HG02610 (cell line): ENCODE results near the gene FRMD3.

Source experiments
- ATAC-seq: cut with Tn5 transposase; IDR thresholded peaks from one replicate; pipeline ENCODE4 v1.9.1; 2021; ENCODE audit warnings: mild to moderate bottlenecking, moderate library complexity; ENCODE audit not compliant: unreplicated experiment

FRMD3 gene

DNA sequence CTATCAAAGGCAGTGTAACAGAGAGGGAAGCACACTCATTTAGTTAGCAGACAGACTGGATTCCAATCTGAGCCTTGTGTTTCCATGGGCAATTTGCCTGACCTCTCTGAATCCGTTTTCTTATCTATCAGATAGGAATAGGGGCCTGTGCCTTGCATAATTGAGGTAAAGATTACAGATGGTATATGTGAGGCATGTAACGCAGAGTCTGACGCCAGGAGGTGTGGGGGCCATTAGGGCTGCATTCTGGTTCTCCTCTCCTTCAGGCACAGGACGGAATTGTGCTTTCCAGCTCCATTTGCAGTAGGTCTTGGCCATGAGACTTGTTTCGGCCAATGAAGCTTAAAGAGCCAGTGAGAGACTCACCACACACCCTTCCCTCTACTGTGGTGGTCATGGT lies 97.6 kb downstream of the FRMD3 start:
- ATAC-seq = no peak

DNA sequence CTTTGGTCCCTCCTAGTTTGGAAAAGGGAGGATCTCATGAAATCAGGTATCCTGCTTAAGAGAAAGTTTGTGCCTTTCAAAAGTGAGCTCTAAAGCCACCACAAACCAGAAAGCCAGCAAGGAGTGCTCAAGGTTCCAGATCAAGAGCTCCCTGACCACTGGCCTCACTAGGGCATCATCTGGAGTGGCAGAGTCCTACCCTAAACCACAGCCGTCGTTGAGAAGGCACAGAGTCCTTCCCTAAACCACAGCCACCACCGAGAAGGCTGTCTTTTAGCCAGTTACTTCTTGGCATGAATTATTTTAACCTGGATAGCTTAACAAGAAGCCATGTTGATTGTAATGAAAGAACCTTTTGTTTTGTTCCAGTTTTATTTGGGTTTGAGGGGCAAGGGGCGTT lies 102.9 kb downstream of the FRMD3 start:
- no peak for ATAC-seq

DNA sequence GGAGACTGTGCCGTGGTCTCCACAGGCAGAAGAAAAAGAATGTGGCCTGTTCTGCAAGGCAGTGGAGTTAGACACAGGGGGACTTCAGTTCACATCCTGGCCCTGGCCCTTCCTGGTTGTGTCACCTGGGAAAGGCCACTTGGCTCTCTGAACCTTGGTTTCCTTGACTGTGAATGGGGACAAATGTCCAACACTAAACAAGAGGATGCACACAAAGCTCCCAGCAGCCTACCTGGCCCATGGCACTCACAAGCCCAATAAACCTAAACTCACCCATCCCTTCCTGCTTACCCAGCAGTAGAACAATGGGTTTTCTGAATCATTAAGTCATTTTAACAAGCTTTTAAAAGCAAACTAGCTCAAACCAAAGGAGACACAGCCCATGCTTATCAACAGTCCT lies 103.9 kb downstream of the FRMD3 start:
- no peak for ATAC-seq

DNA sequence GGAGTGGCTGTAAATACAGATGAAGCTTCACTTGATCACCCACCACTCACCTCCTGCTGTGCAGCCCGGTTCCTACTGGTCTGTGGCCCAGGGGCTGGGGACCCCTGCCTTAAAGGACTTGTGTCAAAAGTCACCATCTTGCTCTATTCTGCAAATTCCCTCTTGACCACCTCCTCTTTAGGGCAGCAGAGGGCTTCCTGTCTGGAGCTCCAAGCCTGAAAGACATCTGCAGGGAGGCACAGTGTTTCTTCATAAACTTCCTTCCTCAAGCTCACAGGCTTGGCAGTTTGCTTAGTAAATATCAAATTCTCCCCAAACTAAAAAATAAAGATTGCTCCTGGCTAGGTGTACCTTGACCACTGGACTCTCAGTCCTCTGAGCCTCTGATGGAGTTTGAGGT lies 104.4 kb downstream of the FRMD3 start:
- ATAC-seq = no peak

DNA sequence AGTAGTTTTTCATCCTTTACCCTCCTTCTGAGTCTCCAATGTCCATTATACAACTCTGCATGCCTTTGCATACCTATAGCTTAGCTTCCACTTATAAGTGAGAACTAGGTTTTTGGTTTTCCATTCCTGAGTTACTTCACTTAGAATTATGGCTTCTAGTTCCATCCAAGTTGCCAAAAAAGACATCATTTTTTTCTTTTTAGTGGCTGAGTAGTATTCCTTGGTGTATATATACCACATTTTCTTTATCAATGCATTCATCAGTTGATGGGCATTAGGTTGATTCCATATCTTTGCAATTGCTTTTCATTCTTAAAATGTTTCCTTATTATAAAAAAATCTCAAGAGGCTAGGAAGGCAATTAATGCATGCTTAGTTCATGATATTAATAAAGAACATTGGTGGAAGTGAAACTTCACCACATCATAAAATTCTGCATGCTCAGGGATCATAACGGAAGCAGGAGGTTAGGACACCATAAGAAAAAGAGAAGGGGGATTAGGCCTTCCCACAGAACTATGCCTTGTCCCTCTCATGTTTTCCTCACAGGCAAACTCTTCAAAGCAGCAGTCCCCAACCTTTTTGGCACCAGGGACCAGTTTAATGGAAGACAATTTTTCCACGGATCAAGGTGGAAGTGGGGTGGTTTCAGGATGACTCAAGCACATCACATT lies 105.2 kb downstream of the FRMD3 start:
- no peak for ATAC-seq

DNA sequence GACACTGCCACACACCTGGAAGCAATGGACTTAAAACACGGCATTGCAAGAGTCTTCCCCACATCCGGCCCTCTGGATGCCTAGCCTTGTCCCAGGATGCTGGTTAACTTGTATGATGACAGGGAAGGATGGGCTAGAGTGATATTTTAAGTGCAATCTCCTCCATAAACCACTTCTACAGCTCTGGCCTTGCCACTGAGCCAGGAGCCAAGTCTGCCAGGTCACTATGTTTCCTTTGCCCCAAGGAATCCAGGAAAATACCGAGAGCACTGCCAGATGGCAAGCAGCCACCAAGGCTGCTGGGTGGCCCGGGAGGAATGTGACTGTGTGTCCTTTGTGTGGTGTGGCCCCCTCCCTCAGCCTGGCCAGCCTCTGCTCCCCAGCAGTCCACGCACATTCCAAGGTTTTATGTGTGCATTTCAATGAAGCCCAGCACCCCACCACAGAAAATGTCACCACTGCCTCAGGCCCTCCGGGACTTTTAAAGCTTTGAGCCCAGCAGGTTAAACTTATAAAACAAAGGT lies 106.0 kb downstream of the FRMD3 start:
- no peak for ATAC-seq

DNA sequence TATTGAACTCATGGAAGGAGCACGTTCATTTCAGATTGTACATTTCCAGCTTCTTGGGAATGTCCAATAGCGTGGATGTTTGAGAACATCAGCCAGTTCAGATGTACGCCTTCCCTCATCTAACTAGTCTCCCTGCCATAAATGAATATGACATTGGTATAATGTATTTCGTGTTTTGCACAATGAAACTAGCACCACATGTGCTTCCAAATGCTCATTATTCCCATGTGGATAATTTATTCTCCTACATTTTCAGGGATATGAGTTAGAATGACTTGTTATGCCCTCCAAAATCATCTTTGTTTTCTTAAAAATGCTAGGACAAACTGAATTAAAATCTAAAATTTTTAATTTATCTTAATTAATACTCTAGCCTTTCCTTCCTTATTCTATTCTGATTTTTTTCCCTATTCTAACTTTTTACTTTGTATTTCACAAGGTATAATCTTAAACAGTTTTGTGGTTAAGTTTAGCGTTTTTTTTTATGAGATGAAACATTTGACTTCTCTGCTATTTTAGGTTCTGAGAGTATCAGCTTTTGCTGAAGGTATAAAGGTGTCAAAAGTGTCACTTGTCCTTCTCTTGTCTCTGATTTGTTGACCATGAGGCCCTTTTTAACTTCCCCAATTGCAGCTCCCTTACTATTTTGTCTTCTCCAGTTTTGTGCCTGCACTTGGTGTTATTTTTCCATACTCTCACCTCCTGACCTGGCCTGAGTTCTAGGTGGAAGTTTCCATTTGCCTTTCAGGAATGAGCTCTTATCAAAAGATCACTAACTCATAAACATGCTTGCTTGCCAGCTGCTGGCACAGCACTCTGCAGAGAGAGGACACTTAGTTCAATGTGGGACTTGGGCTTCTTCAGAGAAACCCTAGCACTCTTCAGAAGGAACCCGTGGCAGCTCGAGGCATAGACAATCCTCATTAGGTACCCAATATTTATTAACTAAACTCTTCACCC lies 106.8 kb downstream of the FRMD3 start:
- ATAC-seq = no peak

DNA sequence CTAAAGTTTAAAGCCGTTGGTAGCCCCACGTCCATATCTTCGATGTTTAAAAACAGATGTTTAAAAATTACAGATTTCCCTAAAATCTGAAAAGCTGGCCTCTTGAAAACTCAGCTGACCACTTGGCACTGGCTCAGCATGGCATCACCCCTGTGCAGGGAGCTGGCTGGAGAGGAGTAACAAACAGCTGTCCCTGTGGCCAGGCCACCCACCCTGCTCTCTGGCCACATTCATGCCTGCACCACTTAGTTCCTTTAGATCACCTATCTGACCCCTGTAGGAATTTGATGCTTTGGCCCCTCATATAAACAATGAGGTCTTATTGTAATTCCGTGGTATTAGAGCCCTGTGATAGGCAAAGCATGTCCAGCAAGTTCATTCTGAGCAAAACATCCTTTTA lies 107.5 kb downstream of the FRMD3 start:
- no peak for ATAC-seq

DNA sequence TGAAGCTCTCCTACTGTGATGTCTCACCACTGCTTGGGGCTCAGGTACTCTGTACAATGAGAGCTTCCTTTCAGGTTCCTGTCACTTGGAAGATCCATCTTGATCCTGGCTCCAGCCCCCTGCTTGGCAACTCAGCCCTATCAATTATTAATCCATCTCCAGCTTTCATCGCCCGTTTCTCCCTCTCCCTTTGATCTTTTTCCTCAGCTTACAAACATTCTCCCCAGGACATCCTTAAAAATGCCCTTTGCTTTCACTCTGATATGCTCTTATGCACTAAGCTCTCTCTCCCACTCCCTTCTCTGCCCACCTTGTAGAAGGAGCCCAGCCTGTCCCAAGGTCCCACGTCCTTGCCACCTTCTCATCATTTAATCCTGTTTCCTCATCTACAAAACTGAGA lies 109.0 kb downstream of the FRMD3 start:
- no peak for ATAC-seq

DNA sequence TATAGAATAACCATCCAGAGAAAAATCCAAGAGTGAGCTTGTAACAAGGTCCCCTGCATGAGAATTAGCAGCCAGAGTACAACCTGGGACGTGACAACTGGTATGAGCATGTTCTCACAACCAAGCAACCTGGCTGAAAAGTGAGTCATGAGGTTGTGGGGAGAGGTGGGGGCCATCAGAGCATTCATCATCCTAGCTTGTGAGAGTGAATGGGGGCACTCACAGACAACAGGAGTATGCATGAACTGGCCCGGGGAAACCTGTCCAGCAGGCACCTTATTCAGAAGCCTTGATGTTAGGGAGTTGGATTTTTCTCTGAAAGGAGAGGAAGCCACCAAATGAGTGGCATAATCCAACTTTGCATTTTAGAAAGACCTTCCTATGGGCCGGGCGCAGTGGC lies 113.0 kb downstream of the FRMD3 start:
- ATAC-seq = no peak

DNA sequence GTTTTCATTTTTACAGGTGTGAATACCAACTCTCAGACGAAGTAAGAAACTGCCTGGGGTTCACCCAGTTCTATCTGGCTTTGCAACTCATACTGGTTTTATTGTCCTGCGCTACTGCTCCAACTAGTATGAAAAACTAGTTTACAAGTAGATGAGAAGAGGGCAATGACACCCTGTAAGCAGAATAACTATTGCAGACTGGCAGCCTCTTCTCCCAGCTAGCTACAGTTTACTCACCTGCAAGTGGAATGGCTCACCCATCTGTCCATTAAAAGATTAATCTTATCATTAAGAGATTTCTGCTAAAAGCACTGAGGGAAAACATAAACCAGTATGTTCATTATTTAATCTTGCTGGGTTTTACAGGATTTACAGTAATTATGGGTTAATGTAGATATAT lies 113.4 kb downstream of the FRMD3 start:
- no peak for ATAC-seq

DNA sequence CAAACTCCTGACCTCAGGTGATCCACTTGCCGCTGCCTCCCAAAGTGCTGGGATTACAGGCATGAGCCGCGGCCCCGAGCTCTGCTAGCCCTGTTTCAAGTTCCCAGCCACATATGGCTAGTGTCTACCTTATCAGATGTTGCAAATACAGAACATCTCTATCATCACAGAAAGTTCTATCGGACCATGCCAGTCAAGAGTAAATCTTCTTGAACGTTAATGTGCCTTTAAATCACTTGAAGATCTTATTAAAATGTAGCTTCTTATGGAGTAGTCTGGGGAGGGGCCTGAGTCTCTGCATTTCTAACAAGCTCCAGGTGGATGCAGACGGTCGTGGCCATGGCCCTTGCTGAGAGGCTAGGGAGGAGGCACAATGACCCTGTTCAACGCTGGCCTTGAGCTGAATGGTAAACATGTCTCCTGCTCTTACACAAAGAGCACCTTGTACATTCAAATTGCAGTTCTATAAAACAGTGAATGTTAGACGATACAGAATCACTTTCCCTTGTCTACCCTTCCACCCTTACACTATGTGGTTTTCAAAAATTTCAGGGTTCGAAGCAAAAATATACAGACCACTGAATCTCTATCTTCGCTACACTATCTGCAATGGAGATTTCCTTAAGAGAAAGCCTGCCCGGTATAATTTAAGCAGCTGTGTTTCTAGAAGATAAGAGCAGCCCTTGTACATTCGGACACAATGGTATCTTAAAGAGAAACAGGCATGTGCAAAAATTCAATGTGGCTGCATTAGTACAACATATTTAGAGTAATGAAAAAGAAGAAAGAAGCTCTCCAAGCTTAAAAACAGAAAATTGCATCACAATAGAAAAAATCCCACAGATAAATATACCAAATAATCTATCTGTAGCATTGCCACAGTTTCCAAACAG lies 114.1 kb downstream of the FRMD3 start:
- no peak for ATAC-seq

DNA sequence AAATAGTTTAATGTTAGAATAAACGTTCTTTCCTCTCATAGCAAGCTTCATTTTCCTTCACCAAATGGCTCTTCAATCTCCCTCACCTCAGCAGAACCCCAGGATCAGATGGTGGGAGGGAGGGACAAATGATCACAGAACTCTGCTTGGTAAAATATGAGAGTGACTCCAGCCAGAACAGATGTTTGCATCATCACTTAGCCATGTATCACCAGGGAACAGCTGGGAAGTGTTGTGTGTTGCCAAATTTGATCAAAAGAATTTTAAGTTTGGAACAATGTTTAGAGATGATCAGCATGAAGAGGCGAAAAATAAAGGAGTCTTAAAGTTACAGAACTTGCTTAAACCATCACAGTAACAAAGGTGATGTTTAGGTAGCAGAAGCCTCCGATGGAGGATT lies 115.7 kb downstream of the FRMD3 start:
- no peak for ATAC-seq

DNA sequence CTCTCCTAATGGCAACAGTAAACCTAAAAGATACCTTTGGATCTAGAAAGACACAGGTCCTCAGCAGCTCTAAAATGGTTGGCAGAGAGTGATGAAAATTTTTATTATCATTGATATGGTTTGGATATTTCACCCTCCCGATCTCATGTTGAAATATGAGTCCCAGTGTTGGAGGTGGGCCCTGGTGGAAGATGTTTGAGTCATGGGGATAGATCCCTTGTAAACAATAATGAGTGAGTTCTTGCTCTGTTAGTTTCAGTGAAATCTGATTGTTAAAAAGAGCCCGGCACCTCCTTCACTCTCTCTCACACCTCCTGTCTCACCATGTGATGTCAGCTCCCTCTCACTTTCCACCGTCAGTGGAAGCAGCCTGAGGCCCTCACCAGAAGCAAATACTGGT lies 117.7 kb downstream of the FRMD3 start:
- ATAC-seq = no peak

DNA sequence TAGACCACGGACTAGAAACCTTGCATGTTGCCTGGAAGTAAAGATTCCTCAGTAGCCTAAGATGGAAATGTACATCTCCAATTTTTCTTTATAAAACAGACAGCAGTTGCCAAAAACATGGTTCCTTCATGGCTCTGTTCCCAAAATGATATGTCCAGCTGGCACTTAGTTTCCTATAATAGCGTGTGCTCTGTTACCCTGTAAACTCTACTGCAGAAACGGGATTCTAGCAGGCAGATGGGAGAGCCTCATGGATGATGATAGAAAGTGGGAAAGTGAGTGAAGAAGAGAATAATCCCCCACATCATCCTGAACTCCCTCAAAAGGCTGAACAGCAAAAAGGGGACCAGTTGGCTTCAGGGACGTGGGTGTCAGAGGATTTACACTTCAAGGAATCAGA lies 118.2 kb downstream of the FRMD3 start:
- no peak for ATAC-seq

DNA sequence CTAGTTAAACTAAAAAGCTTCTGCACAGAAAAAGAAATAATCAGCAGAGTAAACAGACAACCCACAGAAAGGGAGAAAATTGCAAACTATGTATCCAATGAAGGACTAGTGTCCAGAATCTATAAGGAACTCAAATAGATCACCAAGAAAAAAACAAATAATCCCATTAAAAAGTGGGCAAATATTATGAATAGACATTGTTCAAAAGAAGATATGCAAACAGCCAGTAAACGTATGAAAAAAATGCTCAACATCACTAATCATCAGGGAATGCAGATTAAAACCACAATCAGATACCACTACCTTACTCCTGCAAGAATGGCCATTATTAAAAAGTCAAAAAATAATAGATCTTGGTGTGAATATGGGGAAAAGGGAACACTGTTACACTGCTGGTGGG lies 119.9 kb downstream of the FRMD3 start:
- ATAC-seq = no peak

DNA sequence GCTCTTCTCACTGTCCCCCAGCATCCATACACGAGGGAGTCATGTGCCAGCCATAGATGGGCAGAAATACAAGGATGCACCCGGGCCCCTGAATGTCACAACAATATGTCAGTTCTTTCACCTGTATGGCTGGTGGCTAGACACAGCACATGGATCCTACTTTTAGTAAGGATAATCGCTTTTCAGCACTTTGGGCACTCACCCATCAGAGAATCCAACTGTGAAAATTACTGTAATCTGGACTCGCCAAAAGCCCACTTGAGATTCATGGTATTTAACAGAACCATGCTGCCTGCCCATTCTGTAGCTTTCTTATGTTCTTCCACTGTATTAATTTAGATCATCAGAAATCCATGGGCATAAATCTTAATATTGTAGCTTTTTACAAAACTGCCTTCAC lies 124.8 kb downstream of the FRMD3 start:
- no peak for ATAC-seq

DNA sequence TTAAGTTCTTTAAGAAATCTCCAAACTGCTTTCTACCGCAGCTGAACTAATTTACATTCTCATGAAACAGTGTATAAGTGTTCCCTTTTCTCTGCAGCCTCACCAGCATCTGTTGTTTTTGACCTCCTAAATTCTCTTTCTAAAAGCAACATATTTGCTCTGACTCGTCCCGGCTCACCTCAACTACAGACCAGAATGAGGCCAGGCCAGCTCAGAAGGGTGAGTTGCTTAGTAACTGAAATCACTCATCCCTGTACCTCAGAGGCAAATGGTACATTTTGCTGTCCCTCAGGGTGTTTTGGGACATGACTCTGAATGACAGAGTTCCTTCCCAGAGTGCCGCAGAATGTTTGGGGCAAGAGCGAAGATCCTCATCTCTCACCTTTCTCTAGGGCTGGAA lies 127.5 kb downstream of the FRMD3 start:
- no peak for ATAC-seq

DNA sequence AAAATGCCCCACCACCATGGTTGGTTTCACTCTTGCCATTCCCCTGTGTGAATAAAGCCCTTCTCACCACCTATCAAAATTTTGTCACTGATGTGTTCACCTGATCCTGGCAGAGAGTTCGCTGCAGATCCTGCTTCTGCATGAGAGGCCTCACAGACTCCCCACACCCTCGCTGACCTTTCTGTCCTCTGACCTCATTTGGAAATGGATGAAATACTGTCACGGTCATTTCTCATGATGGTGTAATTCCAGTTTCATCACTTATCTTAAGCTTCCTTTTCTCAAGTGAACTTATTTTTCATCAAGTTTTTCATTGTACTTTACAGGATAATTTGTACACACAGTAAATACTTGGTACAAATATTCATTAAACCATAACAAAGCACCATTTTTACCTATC lies 131.3 kb downstream of the FRMD3 start:
- ATAC-seq = no peak

DNA sequence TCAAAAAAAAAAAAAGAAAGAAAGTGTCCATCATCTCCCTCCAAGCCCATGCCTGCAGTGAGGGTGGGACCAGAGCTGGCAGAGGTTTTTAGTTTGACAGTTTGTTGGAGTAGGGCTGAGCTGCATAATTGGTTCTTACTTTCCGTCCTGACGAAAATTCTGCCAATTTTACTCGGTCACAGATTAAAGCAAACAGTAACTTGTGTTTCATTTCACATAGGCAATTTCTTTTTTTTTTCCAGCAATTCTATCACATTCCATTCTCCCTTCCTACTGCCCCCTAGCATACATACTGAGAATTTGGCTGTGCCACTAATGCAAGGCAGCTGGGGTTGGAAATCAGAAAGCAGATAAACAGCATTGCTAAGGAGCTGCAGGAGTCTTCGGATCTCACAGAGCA lies 132.4 kb downstream of the FRMD3 start:
- ATAC-seq = no peak
